ENCODE data around the gene RCVRN. TPM values are rescaled to one million over a fixed set of nuclear protein-coding genes. Genes with fewer than 3 reads are reported as not detected.

Gene RCVRN
- total and polyA plus RNA-seq, 9 of the 15 experiments (the other 6 are each of a cell fraction or from before 2014, with no cell fraction given), result not detected

DNA sequence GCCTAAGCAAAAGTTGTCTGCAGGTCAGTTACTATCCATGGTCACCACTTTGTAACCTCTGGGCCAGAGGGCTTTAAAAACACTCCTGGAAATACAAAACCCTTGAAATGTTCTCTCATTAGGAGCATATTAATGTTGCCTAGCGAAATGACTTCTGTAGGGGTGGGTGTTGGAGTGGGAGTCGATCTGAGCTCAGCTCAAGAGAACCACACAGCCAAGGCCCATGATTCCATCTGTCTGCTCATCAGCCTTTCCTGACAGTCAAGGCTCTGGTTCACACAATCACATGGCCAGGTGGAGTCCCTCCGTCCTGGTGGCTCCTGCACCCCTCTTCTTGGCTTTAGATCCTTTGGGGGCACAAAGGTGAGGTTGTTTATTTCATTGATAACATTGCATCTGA, 26.7 kb downstream of the RCVRN start:
- Histone ChIP-seq H3K9me3 (replicated peaks; ENCODE audit: control insufficient read depth, insufficient read depth, low read depth, low read length) (no peaks in the 10 kb centered on the region), H4K20me1 (replicated peaks; ENCODE audit: control insufficient read depth, insufficient read depth, low read length) (no peaks in the 10 kb centered on the region), H2AFZ (ENCODE audit: low read depth, low read length) (no peak overlapping the region), H3K4me1 (replicated peaks in 1 of 2; ENCODE audit: control insufficient read depth in 2 of 2, insufficient read depth in 2 of 2, low read length in 2 of 2) (no peaks in the 10 kb centered on the region), H3K4me3 (no peak overlapping the region), H3K27ac (ENCODE audit: extremely low read depth, low read depth, low read length) (no peak overlapping the region), H3K27me3 (ENCODE audit: control insufficient read depth in 2 of 2, insufficient read depth in 2 of 2, low read length in 2 of 2) (no peaks in the 10 kb centered on the region), H3K9me1 (ENCODE audit: control insufficient read depth, insufficient read depth, low read length) (no peaks in the 10 kb centered on the region), H3K4me2 (ENCODE audit: insufficient read depth, low read length) (no peak overlapping the region), H3K9ac (ENCODE audit: insufficient read depth in 1 of 2, low read depth in 2 of 2, low read length in 2 of 2) (no peak overlapping the region), H3K36me3 (ENCODE audit: control insufficient read depth, insufficient read depth, low read length) (no peaks in the 10 kb centered on the region), H3K79me2 (ENCODE audit: control insufficient read depth, insufficient read depth, low read length) (no peaks in the 10 kb centered on the region)
- no TSS peak for BruUV-seq (replicated peaks)
- WGBS (ENCODE audit: insufficient coverage, low coverage, missing lambda C conversion rate), result 0% methylated on average over 3 of the region's 3 CpGs
- in situ Hi-C loops (cut with MboI), result no loop called here
- CTCF ChIA-PET (ENCODE audit: low intra/inter-chr PET ratio), result no interaction called here
- intact Hi-C loops (cut with micrococcal nuclease), result no loop called here
- no peak for ATAC-seq
- no peak for FAIRE-seq
- no peak for DNase-seq (ENCODE audit: extremely low read depth in 1 of 4, low spot score in 3 of 4)
- POLR2A ChIA-PET, result interaction anchor here (1.3 kb wide), 1 partner anchor 11 kb away, joined by 4 read pairs; no protein-coding TSS in a partner anchor
- no peak for TF ChIP-seq GABPB2 (CRISPR knock-in tag; conservative IDR thresholded peaks at IDR 0.05)
- TF ChIP-seq, protein P1, sequence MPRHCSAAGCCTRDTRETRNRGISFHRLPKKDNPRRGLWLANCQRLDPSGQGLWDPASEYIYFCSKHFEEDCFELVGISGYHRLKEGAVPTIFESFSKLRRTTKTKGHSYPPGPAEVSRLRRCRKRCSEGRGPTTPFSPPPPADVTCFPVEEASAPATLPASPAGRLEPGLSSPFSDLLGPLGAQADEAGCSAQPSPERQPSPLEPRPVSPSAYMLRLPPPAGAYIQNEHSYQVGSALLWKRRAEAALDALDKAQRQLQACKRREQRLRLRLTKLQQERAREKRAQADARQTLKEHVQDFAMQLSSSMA (CRISPR knock-in tag; IDR thresholded peaks at IDR 0.05), result no peak

- no peaks in the 10 kb centered on the region for H3K79me2 ChIP-seq (ENCODE audit: control insufficient read depth, insufficient read depth, low read length)
- DNase-seq (ENCODE audit: extremely low read depth in 1 of 4, low spot score in 3 of 4), result no peak
- WGBS (ENCODE audit: insufficient coverage, low coverage, missing lambda C conversion rate), result 0% methylated on average over 2 of the region's 3 CpGs
- H3K9me1 ChIP-seq (ENCODE audit: control insufficient read depth, insufficient read depth, low read length), result no peaks in the 10 kb centered on the region
- ATAC-seq, result no peak
- H3K36me3 ChIP-seq (ENCODE audit: control insufficient read depth, insufficient read depth, low read length), result no peaks in the 10 kb centered on the region
- no peaks in the 10 kb centered on the region for H3K9me3 ChIP-seq (replicated peaks; ENCODE audit: control insufficient read depth, insufficient read depth, low read depth, low read length)
- no peaks in the 10 kb centered on the region for H3K4me1 ChIP-seq (replicated peaks in 1 of 2; ENCODE audit: control insufficient read depth in 2 of 2, insufficient read depth in 2 of 2, low read length in 2 of 2)
- no peak for FAIRE-seq
- H3K4me3 ChIP-seq, result no peak overlapping the region
- H3K4me2 ChIP-seq (ENCODE audit: insufficient read depth, low read length), result no peak overlapping the region
- POLR2A ChIA-PET, result no interaction called here
- H2AFZ ChIP-seq (ENCODE audit: low read depth, low read length), result no peak overlapping the region
- no TSS peak for BruUV-seq (replicated peaks)
- CTCF ChIA-PET (ENCODE audit: low intra/inter-chr PET ratio), result no interaction called here
- no peak overlapping the region for H3K9ac ChIP-seq (ENCODE audit: insufficient read depth in 1 of 2, low read depth in 2 of 2, low read length in 2 of 2)
- no peaks in the 10 kb centered on the region; a peak in 1 of 5 replicates for H3K27me3 ChIP-seq (ENCODE audit: control insufficient read depth in 2 of 2, insufficient read depth in 2 of 2, low read length in 2 of 2)
- in situ Hi-C loops (cut with MboI) (no loop called here), intact Hi-C loops (cut with micrococcal nuclease) (no loop called here)
- no peak overlapping the region for H3K27ac ChIP-seq (ENCODE audit: extremely low read depth, low read depth, low read length)
- no peaks in the 10 kb centered on the region for H4K20me1 ChIP-seq (replicated peaks; ENCODE audit: control insufficient read depth, insufficient read depth, low read length)
- TF ChIP-seq, protein P2, sequence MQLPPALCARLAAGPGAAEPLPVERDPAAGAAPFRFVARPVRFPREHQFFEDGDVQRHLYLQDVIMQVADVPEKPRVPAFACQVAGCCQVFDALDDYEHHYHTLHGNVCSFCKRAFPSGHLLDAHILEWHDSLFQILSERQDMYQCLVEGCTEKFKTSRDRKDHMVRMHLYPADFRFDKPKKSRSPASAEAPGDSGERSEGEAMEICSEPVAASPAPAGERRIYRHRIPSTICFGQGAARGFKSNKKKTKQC (CRISPR knock-in tag; IDR thresholded peaks at IDR 0.05), result no peak
- TF ChIP-seq ZBTB1 (CRISPR knock-in tag; IDR thresholded peaks at IDR 0.05; ENCODE audit: borderline replicate concordance, low read depth) (no peak), ZNF75A (CRISPR knock-in tag; IDR thresholded peaks at IDR 0.05) (no peak), RBM15 (IDR thresholded peaks at IDR 0.05; ENCODE audit: insufficient read depth, low read length) (no peak), SOX6 (IDR thresholded peaks at IDR 0.05) (no peak), BHLHE40 (IDR thresholded peaks at IDR 0.05; ENCODE audit: low read length) (no peak), ZBTB2 (IDR thresholded peaks at IDR 0.05) (no peak), FOXA3 (CRISPR knock-in tag; conservative IDR thresholded peaks at IDR 0.05 in 1 of 2, IDR thresholded peaks at IDR 0.05 in 1 of 2) (no peak), SAFB (IDR thresholded peaks at IDR 0.05; ENCODE audit: borderline replicate concordance, low read depth, low read length) (no peak)
These were observed 29.6 kb downstream of the RCVRN start for GRCh38 chr17:9875441-9875840.

Data from K562 (cell line).